ENCODE data around the gene RTP4.

GRCh38 chr3:187358068-187358467 is 10.1 kb upstream of the RTP4 start:
- TF ChIP-seq FOXM1 (IDR thresholded peaks at IDR 0.05; ENCODE audit: borderline replicate concordance, low read depth) (no peak), MAX (IDR thresholded peaks at IDR 0.05) (no peak), NFIC (IDR thresholded peaks at IDR 0.05) (no peak), EP300 (IDR thresholded peaks at IDR 0.05; ENCODE audit: borderline replicate concordance) (no peak), REST (IDR thresholded peaks at IDR 0.05; ENCODE audit: low read depth) (no peak), YY1 (IDR thresholded peaks at IDR 0.05; ENCODE audit: low read depth) (no peak), TAF1 (IDR thresholded peaks at IDR 0.05; ENCODE audit: low read depth) (no peak)

Data from Ishikawa (cell line).